Body of pancreas (tissue), 4 donors: ENCODE measurements around the gene CMTM8. TPM values are rescaled to one million over a fixed set of nuclear protein-coding genes. Genes with fewer than 3 reads are reported as not detected.

Experiments used
- ATAC-seq: fragments of 150-250 bp; one replicate; pipeline ENCODE4 v1.9.1; 2016
- DNase-seq, 4 donors: peaks; one replicate each; pipeline ENCODE4 v3.0.0-alpha.2; 2019
- H3K27ac ChIP-seq, 4 donors: fragments of 200-600 bp; sonication (generic); 1 replicate in 3 of 4; 2 replicates in 1 of 4; pipeline versions ENCODE4 v1.5.1 to v1.6.1; 2016 to 2019; ENCODE audit warnings: mild to moderate bottlenecking in 1 of 4, mixed read lengths in 1 of 4, moderate library complexity in 1 of 4
- H3K27me3 ChIP-seq, 2 donors: fragments of 200-600 bp; sonication (generic); one replicate each; pipeline ENCODE4 v1.6.0; 2016; ENCODE audit warnings: mild to moderate bottlenecking in 1 of 2
- H3K36me3 ChIP-seq, 2 donors: fragments of 200-600 bp; sonication (generic); replicated peaks in 1 of 2; 2 replicates each; pipeline ENCODE4 v1.5.1; 2016; ENCODE audit warnings: low read depth in 2 of 2; ENCODE audit not compliant: insufficient read depth in 1 of 2
- H3K4me1 ChIP-seq: fragments of 200-600 bp; sonication (generic); one replicate; pipeline ENCODE4 v1.6.0; 2016
- H3K4me3 ChIP-seq, 2 donors: fragments of 200-600 bp; sonication (generic); 1 replicate in 1 of 2; 2 replicates in 1 of 2; pipeline ENCODE4 v1.5.1; 2016 to 2019
- H3K9me3 ChIP-seq, 3 donors: fragments of 200-600 bp; sonication (generic); 1 replicate in 2 of 3; 2 replicates in 1 of 3; pipeline ENCODE4 v1.5.1; 2016
- POLR2A ChIP-seq, 3 donors: fragments of 450-650 bp; IDR thresholded peaks; one replicate each; pipeline ENCODE4 v1.6.1; 2016; ENCODE audit warnings: antibody characterized with exemption in 3 of 3, mild to moderate bottlenecking in 2 of 3
- whole genome bisulfite sequencing, 2 donors: methylation state at CpG; one replicate each; pipeline ENCODE4 v1.1.5; 2017; 5-methylcytosine and 5-hydroxymethylcytosine counted together
- intact Hi-C: fragments of 100-400 bp; cut with DNase I; formaldehyde crosslinking; loops from one replicate; pipeline ENCODE4 v1.15.1; 2023
- total RNA-seq, 2 donors: library from RNA; depleted of rRNA; stranded (reverse); fragments of >200 nt; gene quantifications; one replicate each; pipeline ENCODE4 v1.1.0, GENCODE V29; 2016
- TF ChIP-seq, protein P1 (sequence below), 7 experiments: fragments of 450-650 bp in 4 of 7; fragments of 200-600 bp in 3 of 7; sonication (generic) in 3 of 7; IDR thresholded peaks; one replicate each; pipeline ENCODE4 v1.5.1; 2016 to 2019; ENCODE audit warnings: antibody characterized with exemption in 7 of 7

Gene CMTM8
- total RNA-seq, 2 donors from 2014 or later, result 22.7 to 31.4 TPM

DNA sequence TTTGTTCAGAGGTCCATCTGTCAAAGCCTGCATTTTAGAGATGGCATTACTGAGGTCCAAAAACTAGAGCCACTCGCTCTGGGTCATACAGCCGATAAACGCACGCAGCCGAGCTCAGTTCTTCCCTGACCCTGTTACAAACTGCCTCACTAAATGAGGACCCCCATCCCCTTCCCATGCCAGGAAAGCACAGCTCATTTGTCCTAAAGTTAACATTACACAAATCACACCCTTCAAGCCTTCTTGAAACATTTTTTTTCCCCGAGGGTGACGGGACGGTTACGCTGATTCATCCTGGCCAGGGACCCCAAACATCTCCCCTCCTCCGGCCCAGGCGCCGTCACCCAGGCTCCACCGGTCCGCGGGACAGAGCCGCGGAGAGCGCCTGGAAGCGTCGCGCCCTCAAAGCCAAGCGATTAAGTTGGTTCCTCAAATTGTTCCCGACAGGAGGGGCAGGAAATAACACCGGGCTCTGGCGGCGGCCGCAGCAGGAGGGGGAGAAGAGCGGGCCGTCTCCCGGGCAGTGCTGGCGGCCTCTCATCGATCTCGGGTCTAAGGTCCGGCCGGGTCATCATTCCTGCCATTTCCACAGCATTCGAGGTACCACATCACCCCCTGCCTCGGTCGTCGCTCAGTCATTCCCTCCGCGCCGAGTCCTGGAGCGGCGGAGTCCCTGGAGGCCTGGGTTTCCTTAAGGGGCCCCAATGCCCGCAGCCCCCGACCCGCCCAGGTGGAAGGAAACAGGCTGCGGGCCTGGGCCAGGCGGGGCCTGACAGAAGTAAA lies 619 bp upstream of the CMTM8 start:
- intact Hi-C loops, result no loop called here
- Histone ChIP-seq H3K4me1 (peaks cover 41% of the 10 kb centered on the region), H3K27me3 (no peaks in the 10 kb centered on the region), H3K36me3 (no peaks in the 10 kb centered on the region), H3K9me3 (peaks cover 0 to 7% (median 4%) of the 10 kb centered on the region in 3 donors), H3K27ac (peak overlapping the region; percentile 70 to 93 (median 90)), H3K4me3 (peak overlapping the region; percentile 79 to 90)
- WGBS, 2 donors, result 3 to 12% methylated on average over 15 to 49 of the region's 49 CpGs
- no peak for TF ChIP-seq POLR2A (IDR thresholded peaks at IDR 0.05)
- TF ChIP-seq, protein P1, sequence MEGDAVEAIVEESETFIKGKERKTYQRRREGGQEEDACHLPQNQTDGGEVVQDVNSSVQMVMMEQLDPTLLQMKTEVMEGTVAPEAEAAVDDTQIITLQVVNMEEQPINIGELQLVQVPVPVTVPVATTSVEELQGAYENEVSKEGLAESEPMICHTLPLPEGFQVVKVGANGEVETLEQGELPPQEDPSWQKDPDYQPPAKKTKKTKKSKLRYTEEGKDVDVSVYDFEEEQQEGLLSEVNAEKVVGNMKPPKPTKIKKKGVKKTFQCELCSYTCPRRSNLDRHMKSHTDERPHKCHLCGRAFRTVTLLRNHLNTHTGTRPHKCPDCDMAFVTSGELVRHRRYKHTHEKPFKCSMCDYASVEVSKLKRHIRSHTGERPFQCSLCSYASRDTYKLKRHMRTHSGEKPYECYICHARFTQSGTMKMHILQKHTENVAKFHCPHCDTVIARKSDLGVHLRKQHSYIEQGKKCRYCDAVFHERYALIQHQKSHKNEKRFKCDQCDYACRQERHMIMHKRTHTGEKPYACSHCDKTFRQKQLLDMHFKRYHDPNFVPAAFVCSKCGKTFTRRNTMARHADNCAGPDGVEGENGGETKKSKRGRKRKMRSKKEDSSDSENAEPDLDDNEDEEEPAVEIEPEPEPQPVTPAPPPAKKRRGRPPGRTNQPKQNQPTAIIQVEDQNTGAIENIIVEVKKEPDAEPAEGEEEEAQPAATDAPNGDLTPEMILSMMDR (IDR thresholded peaks at IDR 0.05), result no peak
- DNase-seq, result peak; percentile 64 to 72 (median 66)
- peak; percentile 60 for ATAC-seq

DNA sequence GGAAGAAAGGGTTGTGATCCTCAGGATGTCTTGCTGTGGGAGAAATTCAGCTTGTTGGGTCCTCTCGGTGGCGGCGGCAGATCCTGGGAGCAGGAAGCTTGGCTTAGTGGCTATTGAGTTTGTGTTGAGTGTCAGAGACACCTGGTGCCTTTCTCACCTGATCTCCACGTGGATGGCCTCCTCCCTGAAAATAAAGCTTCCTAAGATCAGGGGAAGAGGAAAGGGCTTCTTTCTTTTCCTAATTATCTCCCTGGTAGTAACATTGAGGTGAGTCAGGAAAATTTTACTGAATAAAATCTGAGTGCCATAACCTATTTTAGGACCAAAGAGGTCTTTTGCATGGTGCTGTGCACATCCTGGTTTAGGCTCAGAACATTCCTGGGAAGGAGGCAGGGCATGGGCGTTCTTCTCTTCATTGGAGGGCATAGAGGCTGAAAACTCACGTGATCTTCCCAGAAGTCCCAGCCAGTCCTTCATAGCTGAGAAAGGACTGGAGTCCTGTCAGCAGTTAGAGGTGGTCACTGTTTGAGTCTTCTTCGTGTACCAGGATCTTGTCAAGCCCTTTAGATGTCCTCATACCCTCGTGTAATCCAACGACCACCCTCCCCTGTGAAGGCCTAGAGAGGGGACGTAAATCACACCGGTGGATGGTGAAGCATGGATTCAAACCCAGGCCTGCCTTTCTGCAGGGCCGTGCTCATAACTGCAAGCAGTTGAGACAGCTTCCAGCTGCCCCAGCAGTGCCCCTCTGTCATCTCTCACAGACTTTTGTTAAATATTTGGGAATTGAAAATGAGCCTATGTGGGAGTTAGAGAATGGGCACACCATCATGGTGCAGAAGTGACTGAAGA lies 1.1 kb downstream of the CMTM8 start:
- Histone ChIP-seq H3K9me3 (peaks cover 0 to 7% (median 0%) of the 10 kb centered on the region in 3 donors), H3K27me3 (no peaks in the 10 kb centered on the region), H3K27ac (peak overlapping the region; percentile 70 to 93 (median 90)), H3K4me3 (peak overlapping the region; percentile 79 to 90), H3K4me1 (peaks cover 52% of the 10 kb centered on the region), H3K36me3 (no peaks in the 10 kb centered on the region)
- TF ChIP-seq, protein P1 (IDR thresholded peaks at IDR 0.05), result peak in 1 of 7 experiments; percentile 1
- TF ChIP-seq POLR2A (IDR thresholded peaks at IDR 0.05), result peak in 2 of 3 donors; percentile 61 to 67
- 16 to 18% methylated on average over 12 of the region's 12 CpGs for WGBS, 2 donors
- ATAC-seq, result peak; percentile 68
- DNase-seq, result peak; percentile 65 to 81 (median 72)
- intact Hi-C loops, result no loop called here

DNA sequence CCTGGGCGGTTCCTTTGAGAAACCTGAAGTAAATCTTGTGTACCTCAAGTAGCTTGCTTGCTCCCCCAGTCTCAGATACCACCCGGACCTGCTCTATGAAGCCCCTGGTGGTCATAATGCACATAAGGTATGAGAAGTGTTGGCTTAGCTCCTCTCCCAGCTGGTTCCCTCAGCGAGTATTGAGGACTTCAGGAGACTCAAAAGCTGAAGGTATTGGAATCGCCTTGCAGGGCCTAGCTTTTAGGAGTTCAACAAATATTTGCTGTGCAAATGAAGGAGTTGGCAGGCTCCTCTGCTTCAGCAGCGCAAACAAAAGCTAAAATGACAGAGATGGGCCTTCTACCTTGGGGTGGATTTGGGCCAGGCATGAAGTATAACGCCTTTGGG lies 1.7 kb downstream of the CMTM8 start:
- ATAC-seq (peak; percentile 10), DNase-seq (peak; percentile 39 to 71 (median 59))
- Histone ChIP-seq H3K4me3 (peak overlapping the region in 1 of 2 donors; percentile 79), H3K4me1 (peaks cover 59% of the 10 kb centered on the region), H3K9me3 (peaks cover 0 to 7% (median 0%) of the 10 kb centered on the region in 3 donors), H3K27me3 (no peaks in the 10 kb centered on the region), H3K27ac (peak overlapping the region; percentile 70 to 93 (median 90)), H3K36me3 (no peaks in the 10 kb centered on the region)
- TF ChIP-seq, protein P1 (IDR thresholded peaks at IDR 0.05), result peak in 5 of 7 experiments; percentile 16 to 49 (median 44)
- TF ChIP-seq POLR2A (IDR thresholded peaks at IDR 0.05), result no peak
- intact Hi-C loops, result no loop called here
- 25 to 30% methylated on average over 6 of the region's 6 CpGs for WGBS, 2 donors

DNA sequence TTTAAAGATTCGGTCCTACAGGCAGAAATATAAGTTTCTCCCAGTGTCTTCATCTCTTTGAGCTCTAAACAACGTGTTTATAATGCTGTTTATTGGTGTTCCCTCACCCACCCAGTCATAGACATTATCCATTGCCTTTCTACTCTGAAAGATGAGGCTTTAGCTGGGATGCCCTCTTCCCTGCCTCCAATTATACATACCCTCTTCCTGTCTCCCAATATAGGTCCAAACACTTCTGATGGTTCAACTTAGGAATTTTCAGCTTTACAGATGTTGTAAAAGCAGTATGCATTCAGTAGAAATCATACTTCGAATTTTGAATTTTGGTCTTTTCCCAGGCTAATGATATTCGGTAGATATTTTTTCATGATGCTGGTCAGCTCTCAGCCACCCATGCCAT lies 2.6 kb downstream of the CMTM8 start:
- ATAC-seq (no peak), DNase-seq (no peak)
- Histone ChIP-seq H3K27ac (peak overlapping the region in 1 of 4 donors; percentile 93), H3K9me3 (peaks cover 0 to 4% (median 0%) of the 10 kb centered on the region in 3 donors), H3K4me1 (peaks cover 68% of the 10 kb centered on the region), H3K36me3 (no peaks in the 10 kb centered on the region), H3K4me3 (no peak overlapping the region), H3K27me3 (no peaks in the 10 kb centered on the region)
- intact Hi-C loops, result no loop called here
- WGBS, 2 donors, result 63 to 81% methylated on average over 4 of the region's 4 CpGs
- TF ChIP-seq, protein P1 (IDR thresholded peaks at IDR 0.05), result no peak
- no peak for TF ChIP-seq POLR2A (IDR thresholded peaks at IDR 0.05)
